ENCODE results near the gene GPBAR1.

Gene GPBAR1

DNA sequence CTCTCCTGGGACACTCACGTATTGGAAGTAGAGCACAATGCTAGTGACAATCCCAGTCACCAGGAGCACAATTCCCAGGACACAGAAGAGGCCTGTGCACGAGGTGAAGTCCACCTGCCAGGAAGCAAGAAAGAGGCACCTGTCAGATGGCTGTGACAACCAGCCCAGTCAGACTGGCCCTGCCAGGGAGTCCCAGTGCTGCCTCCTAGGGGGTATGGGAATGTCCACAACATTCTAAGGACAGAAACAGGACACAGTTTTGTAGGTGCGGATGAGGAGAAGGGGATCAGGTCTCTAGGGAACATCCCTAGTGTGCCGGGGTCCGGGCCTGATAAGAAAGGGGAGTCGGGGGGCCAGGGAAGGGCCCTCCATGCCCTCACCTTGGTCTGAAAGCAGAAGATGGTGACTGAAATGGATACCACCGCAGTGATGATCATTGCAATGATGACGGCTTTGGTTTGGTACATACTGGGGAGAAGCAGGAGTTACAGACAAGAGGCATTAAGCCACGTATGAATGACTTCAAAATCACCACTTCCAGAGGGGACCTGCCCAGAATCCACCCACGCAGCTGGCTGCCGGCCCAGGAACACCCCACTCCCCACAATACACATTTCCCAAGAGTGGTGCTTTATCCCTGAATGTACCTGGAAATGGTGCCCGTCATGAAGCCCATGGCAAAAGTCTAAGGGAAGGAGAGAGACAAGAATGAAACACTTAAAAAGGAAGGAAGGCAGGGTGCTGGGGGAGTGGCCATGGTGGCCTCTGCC is 16.4 kb downstream of the GPBAR1 start:
- Mint-ChIP-seq H3K27me3 (no peaks in the 10 kb centered on the region), H3K4me3 (no peak overlapping the region), H3K27ac (peak overlapping the region; percentile 26), H3K4me1 (ENCODE audit: low read depth) (peaks cover 75% of the 10 kb centered on the region), H3K9me3 (no peaks in the 10 kb centered on the region), H3K36me3 (ENCODE audit: low read depth) (peaks cover 100% of the 10 kb centered on the region)
- intact Hi-C loops (cut with micrococcal nuclease) = no loop called here

DNA sequence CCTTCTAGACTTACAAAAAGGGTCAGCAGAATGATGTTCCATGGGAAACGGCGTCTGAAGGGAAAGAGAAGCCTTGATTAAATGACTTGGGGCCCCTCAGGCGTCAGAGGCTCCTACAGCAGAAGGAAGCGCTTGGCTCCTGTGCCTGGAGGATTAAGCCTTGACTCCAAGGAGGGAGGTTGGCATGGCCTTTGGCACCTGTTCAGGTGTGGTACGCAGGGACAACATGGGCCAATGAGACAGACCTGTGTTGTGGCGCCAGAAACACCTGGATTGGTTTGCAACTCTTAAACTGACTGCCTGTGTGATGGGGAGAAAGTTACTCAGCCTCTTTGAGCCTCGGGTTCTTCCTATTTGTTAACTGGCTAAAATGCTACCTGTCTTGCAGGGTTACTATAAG is 17.1 kb downstream of the GPBAR1 start:
- H3K9me3 Mint-ChIP-seq = no peaks in the 10 kb centered on the region
- intact Hi-C loops (cut with micrococcal nuclease) = no loop called here
- peaks cover 100% of the 10 kb centered on the region for H3K36me3 Mint-ChIP-seq (ENCODE audit: low read depth)
- peak overlapping the region; percentile 26 for H3K27ac Mint-ChIP-seq
- H3K4me3 Mint-ChIP-seq = no peak overlapping the region
- no peaks in the 10 kb centered on the region for H3K27me3 Mint-ChIP-seq
- H3K4me1 Mint-ChIP-seq (ENCODE audit: low read depth) = peaks cover 75% of the 10 kb centered on the region

DNA sequence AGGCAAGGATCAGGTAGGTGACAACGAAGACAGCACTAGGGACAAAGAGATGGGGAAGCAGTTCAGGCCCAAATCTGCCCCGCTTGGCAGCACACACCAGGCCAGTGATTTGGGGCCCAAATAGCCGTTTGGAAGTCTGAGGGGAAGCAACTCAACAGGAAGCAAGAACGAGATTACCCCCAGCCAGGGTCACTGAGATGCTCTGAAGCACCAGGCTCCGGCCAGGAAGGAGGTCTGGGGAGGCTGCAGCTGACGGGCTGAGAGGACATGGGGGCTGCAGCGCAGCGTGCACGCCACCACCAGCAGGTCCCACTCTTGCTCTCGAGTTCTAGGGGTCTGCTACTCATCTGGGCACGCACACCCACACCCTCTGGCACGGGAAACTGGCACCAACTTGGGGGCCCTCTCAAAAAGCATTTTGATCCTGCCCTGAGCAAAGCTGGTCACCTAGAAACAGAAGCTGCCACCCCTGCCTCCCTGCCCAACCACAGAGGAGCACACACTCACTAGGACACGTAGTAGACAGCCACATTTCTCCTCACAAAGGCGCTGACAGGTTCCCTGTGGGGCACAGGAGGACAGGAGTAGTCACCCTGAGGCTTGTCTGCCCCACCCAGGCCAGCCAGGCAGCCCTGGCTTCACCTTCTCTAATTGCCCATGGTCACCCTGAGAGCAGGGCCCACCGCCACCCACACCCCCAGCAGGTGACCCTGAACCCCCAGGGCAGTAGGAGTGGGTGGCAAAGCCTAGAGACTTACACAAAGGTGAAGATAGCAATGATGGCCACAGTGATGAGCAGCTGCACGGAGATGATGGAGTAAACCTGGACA is 17.9 kb downstream of the GPBAR1 start:
- intact Hi-C loops (cut with micrococcal nuclease) = no loop called here
- no peak overlapping the region for H3K4me3 Mint-ChIP-seq
- H3K4me1 Mint-ChIP-seq (ENCODE audit: low read depth) = peaks cover 81% of the 10 kb centered on the region
- H3K9me3 Mint-ChIP-seq = no peaks in the 10 kb centered on the region
- no peak overlapping the region for H3K27ac Mint-ChIP-seq
- H3K36me3 Mint-ChIP-seq (ENCODE audit: low read depth) = peaks cover 100% of the 10 kb centered on the region
- H3K27me3 Mint-ChIP-seq = no peaks in the 10 kb centered on the region

DNA sequence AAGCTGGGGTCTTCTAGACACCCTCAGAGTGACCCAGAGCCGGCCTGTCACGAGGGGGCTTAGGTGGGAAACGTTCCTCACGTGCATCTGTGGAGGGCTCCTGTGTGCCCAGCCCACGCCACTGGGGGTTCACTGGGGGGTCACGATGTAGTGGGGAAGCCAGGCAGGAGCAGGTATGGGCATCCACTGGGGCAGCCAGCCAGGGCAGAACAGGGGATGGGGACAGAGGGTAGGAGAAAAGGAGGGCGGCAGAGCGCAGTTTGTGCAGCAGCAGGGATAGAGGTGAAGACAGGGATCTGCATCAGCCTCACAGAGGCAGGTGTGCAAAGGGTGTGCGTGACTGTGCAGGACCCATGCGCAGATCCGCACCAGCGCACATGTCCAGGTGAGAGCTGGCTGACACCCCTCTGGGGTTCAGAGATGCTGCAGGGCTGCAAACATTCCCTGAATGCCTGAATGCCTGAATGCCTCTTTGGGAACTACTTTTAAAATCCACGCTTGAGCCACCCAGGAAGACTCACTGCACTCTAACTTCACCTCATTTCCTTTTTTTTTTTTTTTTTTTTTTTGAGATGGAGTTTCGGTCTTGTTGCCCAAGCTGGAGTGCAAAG is 19.6 kb downstream of the GPBAR1 start:
- no peak overlapping the region for H3K4me3 Mint-ChIP-seq
- peak overlapping the region; percentile 42 for H3K27ac Mint-ChIP-seq
- intact Hi-C loops (cut with micrococcal nuclease) = no loop called here
- peaks cover 89% of the 10 kb centered on the region for H3K4me1 Mint-ChIP-seq (ENCODE audit: low read depth)
- no peaks in the 10 kb centered on the region for H3K27me3 Mint-ChIP-seq
- peaks cover 96% of the 10 kb centered on the region for H3K36me3 Mint-ChIP-seq (ENCODE audit: low read depth)
- no peaks in the 10 kb centered on the region for H3K9me3 Mint-ChIP-seq

DNA sequence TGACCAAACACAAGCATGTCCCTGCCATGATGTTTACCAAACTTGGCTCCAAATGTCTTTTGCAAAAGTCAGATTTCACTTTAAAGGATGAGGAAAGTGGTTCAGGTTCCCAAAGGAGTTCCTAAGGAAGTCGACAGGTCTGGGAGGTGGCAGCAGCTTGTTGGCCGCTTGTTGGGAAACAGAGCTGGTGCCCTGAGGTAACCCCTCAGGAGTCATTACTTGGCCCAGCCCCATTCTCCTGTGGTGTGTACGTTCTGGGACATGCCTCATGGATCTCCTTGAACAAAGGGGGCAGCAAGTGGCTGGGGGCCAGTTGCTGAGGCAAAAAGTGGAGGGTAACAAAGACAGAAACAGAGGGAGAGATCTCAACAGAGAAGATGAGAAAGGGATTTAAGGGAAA is 20.6 kb downstream of the GPBAR1 start:
- H3K9me3 Mint-ChIP-seq = no peaks in the 10 kb centered on the region
- no peak overlapping the region for H3K27ac Mint-ChIP-seq
- intact Hi-C loops (cut with micrococcal nuclease) = no loop called here
- no peak overlapping the region for H3K4me3 Mint-ChIP-seq
- H3K27me3 Mint-ChIP-seq = no peaks in the 10 kb centered on the region
- peaks cover 89% of the 10 kb centered on the region for H3K4me1 Mint-ChIP-seq (ENCODE audit: low read depth)
- peaks cover 96% of the 10 kb centered on the region for H3K36me3 Mint-ChIP-seq (ENCODE audit: low read depth)

DNA sequence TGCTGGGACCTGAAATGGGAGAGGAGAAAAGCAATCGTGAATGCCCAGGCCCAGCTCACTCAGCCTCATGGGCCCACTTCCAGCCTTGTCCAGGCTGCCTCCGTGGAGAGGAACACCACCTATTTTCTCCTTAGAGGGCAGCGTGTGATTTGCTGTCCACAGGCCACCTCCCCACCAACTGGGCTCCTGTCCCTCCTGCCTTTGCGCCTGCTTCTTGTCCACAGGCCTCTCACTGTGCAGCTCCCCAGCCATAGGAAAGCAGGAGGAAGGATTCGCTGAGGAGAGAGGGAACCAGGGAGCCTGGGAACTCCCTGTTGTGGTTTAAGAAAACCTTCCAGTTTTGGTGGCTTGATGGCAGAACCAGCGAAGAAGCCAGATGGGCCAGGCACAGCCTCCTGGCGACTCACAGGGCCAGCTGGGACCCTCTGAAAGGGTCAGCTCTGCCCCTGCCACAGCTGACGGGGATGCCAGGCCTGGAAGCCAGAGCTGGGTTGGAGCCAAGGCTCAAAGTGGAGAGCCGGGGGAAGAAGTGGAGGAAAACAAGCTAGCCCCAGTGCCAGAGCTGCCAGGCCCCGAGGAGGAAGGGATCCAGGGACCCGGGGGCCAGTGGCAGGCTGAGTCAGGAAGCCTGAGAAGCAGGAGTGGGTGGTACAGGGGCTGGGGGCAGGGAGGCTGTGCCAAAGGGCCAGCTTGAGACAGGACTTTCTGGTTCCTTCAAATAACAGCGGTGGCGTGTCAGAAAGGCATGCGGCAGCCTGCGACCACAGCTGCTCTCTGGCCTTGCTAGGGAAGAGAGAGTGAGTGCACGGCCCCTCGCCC is 21.6 kb downstream of the GPBAR1 start:
- intact Hi-C loops (cut with micrococcal nuclease) = no loop called here
- H3K27me3 Mint-ChIP-seq = no peaks in the 10 kb centered on the region
- peak overlapping the region; percentile 39 for H3K4me3 Mint-ChIP-seq
- H3K4me1 Mint-ChIP-seq (ENCODE audit: low read depth) = peaks cover 89% of the 10 kb centered on the region
- H3K9me3 Mint-ChIP-seq = no peaks in the 10 kb centered on the region
- H3K36me3 Mint-ChIP-seq (ENCODE audit: low read depth) = peaks cover 92% of the 10 kb centered on the region
- H3K27ac Mint-ChIP-seq = peak overlapping the region; percentile 99

DNA sequence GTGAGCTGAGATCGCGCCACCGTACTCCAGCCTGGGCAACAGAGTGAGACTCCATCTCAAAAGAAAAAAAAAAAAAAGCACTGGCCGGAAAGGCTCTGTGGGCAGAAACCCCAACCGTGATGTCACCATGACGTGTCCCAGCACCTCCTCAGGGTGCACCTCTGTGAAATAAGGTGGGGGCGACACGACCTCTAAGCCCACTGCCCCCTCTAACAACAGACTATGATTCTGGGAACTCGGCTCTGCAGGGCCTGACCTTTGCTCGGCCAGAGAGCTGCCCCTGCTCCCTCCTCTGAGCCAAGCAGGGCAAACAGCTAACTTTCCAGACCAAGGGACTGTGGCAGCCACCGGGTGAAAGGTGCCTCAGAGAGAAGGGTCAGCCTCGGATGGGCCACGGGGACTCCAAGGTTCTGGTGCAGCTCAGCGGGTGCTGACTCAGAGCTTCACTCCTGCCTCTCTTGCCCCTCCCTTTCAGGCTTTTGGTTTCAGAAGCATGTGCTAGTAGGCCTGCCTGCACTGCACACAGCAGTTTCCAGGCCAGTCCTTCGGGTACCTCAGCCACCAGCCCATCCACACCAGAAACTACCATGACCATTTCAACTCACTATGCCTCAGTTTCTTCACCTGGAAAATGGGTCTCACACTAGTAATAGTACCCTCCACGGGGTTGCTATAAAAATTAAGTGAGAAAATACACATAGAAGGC is 23.4 kb downstream of the GPBAR1 start:
- intact Hi-C loops (cut with micrococcal nuclease) = no loop called here
- H3K4me1 Mint-ChIP-seq (ENCODE audit: low read depth) = peaks cover 92% of the 10 kb centered on the region
- H3K4me3 Mint-ChIP-seq = peak overlapping the region; percentile 32
- H3K27ac Mint-ChIP-seq = peak overlapping the region; percentile 99
- H3K36me3 Mint-ChIP-seq (ENCODE audit: low read depth) = peaks cover 87% of the 10 kb centered on the region
- H3K9me3 Mint-ChIP-seq = no peaks in the 10 kb centered on the region
- no peaks in the 10 kb centered on the region for H3K27me3 Mint-ChIP-seq

DNA sequence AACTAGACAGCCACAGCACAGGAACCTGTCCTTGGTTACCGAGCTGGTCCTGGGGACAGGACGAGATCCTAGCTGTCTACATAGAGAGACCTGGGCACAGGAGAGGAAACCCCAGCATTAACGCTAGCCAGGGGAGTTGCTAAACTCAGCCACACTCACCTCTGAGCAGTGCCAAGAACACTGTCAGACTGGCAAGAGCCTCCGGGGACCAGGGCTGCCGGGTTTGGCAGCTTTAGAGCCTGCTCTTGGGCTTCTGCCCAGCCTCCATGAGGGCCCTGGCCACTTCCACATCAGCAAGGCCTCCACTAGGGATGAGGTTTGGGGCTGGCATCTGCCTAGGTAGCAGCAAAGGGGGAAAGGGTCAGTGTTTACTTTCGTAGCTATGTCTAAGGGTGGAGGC is 24.8 kb downstream of the GPBAR1 start:
- H3K4me1 Mint-ChIP-seq (ENCODE audit: low read depth) = peaks cover 91% of the 10 kb centered on the region
- peaks cover 83% of the 10 kb centered on the region for H3K36me3 Mint-ChIP-seq (ENCODE audit: low read depth)
- H3K27me3 Mint-ChIP-seq = no peaks in the 10 kb centered on the region
- H3K9me3 Mint-ChIP-seq = no peaks in the 10 kb centered on the region
- intact Hi-C loops (cut with micrococcal nuclease) = loop anchor here (2.0 kb wide), 1 partner anchor 13 kb away; no protein-coding TSS in a partner anchor
- H3K4me3 Mint-ChIP-seq = peak overlapping the region; percentile 82
- peak overlapping the region; percentile 99 for H3K27ac Mint-ChIP-seq

DNA sequence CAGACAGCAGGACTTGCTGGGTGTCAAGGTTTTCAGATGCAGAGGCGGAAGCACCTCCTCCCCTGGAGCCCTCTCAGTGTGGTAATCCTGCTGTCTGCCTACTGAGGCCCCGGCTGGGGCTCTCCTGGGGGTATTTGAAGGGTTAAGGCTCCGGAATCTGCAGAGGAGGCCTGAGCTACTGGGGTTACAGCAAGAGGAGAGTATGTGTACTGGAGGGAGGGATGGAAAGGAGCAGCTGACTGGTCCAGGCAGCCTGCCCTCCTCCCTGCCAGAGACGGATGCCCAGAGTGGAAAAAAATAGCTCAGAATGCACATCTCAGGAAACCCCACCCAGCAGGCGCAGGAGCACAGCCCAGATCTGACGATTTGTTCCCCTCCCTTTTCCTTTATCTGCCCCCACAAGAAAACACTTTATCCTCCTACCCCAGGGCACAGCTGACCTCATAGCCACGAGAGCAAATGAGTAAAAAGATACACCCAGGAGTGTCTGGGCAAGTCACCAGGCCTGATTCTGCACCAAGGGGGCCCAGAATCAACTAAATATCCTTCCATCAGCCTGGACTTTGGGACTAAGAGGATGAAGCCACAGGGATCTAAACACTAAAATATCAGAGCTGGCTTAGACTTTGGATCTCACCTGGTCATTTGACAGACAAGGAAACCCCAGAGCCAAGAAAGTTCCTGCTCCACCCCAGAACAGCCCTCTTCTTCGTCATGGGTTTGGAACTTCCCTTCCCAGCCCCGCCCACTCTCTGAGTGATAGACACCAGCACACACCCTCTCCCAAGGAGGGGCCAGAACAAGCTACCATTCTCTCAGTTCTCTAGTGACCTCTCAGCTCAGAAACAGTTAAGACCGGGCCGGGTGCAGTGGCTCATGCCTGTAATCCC is 26.0 kb downstream of the GPBAR1 start:
- Mint-ChIP-seq H3K36me3 (ENCODE audit: low read depth) (peaks cover 83% of the 10 kb centered on the region), H3K27ac (peak overlapping the region; percentile 99), H3K4me3 (peak overlapping the region; percentile 82), H3K9me3 (no peaks in the 10 kb centered on the region), H3K4me1 (ENCODE audit: low read depth) (peaks cover 90% of the 10 kb centered on the region), H3K27me3 (no peaks in the 10 kb centered on the region)
- intact Hi-C loops (cut with micrococcal nuclease) = loop anchor here (2.0 kb wide), 1 partner anchor 14 kb away; no protein-coding TSS in a partner anchor

DNA sequence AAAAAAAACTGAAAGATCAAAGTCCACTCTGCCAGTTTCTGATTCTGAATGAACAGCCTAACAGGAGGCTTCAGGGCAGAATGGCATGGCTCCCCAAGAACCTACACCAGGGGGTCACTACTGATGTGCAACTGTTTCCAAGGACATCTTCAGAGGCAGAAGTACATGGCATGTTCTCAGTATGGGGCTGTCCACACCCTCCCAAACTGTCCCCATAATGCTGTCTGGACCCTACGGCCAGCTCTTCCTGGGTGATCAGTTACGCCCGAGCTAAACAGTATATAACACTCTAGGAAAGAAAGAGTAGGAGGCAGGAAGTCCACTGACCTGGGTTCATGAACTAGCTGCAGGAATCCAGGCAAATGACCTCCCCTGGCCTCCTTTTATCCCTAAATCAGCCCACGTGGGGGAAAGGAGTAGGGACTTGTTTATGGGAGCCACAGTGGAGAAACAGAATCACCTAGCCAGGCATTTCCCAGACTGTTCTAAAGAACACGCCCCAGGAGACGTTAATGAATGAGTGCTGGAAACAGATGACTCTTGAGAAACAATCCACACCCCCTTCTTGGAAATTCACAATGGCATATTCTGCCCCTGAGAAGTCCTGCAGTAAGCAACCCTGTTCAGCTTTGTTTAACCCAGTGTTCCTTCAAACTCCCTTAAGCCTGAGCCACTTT is 29.0 kb downstream of the GPBAR1 start:
- intact Hi-C loops (cut with micrococcal nuclease) = loop anchor here (5.0 kb wide), 1 partner anchor 78 kb away; no protein-coding TSS in a partner anchor
- H3K27ac Mint-ChIP-seq = peak overlapping the region; percentile 99
- peaks cover 75% of the 10 kb centered on the region for H3K4me1 Mint-ChIP-seq (ENCODE audit: low read depth)
- H3K9me3 Mint-ChIP-seq = no peaks in the 10 kb centered on the region
- H3K36me3 Mint-ChIP-seq (ENCODE audit: low read depth) = peaks cover 59% of the 10 kb centered on the region
- no peaks in the 10 kb centered on the region for H3K27me3 Mint-ChIP-seq
- peak overlapping the region; percentile 77 for H3K4me3 Mint-ChIP-seq

DNA sequence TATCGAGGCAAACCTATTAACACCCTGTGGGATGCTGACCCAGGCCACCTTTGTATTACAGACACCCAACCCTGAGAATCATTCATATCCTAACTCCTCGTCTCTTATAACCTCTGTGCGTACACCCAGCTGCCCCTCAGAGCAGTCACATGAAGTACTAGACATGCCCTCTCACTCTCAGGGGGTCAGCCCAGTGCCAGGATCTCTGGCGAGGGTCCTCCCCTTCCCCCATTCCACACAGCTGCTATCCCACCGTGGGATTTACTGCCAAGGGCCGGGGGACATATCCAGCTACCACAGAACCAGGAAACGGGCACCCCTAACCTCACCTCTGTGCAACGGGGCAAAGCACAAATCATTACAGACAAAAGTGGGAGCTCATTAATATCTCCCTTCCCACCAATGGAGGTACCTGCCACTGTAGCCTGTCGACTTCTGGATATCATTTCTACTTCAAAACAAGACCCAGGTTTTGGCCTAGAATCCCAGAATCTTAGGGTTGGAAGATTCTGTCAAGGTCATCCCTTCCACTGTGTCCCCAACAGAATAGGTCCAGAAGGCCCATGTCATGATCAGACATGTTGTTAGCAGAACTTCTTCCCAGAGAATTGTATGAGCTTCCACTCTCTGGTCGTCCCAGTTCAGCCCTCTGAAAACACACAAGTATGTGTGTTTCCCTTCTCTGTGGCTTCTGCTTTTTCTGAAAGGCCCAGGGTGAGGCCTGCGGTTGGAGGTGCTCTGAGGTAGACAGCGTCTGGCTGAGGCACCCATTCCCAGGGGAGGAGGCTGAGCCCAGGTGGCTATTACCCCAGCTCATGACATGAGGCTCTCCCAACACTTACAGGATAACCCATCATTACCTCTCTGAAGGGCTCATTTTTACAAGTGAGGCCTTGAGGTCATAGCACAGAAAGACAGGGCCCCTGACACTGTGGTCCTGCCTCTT is 29.8 kb downstream of the GPBAR1 start:
- Mint-ChIP-seq H3K36me3 (ENCODE audit: low read depth) (peaks cover 53% of the 10 kb centered on the region), H3K27ac (peak overlapping the region; percentile 99), H3K4me3 (peak overlapping the region; percentile 77), H3K9me3 (no peaks in the 10 kb centered on the region), H3K4me1 (ENCODE audit: low read depth) (peaks cover 70% of the 10 kb centered on the region), H3K27me3 (no peaks in the 10 kb centered on the region)
- intact Hi-C loops (cut with micrococcal nuclease) = loop anchor here (5.0 kb wide), 1 partner anchor 77 kb away; no protein-coding TSS in a partner anchor
